ENCODE data around the gene IQSEC1.
"Not testable (repeated sequence)": the region's sequence is repeated elsewhere in the genome, so short reads cannot be mapped to it uniquely, and the experiment has no call there.

Gene IQSEC1

DNA sequence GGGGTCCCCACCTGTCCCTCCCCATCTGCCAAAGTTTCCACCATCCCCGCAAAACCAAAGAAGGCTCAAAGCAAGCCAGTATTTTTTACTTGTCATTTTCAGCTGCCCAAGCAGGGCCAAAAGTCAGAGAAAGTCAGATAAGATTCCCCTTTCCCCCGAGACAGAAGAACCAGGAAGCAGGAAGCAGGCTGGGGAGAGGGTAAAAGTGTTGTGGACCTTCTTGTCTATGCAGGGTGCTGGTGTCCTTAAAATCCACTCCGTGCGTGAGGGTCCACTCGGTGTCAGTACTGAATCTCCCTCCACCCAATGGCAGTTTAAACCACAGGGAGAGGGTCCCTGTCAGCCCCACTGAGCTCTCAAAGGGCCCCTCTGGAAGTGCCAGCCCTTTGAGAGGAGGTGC is 211.6 kb downstream of the IQSEC1 start:
- DNase-seq: no peak

DNA sequence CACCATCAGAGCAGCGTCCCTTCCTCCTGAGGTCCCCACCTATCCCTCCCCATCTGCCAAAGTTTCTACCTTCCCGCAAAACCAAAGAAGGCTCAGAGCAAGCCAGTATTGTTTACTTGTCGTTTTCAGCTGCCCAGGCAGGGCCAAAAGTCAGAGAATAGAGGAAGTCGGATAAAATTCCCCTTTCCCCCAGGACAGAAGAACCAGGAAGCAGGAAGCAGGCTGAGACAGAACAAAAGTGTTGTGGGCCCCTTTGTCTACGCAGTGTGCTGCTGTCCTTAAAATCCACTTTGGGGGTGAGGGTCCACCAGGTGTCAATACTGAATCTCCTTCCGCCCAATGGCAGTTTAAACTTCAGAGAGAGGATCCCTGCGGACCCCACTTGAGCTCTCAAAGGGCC is 213.4 kb downstream of the IQSEC1 start:
- DNase-seq: no peak

DNA sequence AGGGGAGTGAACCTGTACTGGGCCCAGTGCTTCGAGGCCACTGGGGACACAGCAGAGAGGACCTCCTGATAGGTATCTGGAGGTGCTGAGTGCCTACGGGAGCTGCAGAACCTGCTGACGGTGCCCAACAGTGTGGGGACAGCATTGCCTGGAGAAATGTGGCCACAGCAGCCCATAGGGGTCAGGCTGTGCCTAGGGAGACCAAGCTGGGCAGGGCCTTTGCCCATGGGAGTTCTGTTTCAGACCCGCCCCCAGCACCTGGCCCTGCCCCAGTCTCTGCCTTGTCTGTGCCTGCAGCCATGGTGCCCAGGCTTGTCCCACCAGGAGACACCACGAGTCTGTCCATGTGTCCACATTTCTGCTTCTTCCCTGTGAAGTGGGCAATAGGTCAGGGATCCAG is 216.6 kb downstream of the IQSEC1 start:
- no peak for DNase-seq

DNA sequence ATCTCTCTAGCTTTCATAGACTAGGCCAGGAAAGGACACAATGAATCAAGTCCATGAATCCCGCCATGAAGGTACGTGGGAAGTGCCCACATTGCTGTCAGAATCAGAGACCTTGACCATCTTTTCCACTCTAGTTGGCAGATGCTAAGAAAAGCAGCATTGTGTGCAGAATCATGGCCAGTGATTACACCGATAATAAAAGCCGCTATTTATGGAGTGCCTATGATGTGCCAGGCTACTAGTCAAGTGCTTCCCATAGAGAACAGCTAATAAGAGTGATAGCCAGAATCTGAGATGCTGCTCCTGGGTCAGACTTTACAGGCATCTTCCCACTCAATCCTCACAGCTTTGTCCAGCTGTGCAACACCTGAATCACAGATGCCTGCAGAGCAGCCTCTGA is 218.7 kb downstream of the IQSEC1 start:
- DNase-seq: no peak

DNA sequence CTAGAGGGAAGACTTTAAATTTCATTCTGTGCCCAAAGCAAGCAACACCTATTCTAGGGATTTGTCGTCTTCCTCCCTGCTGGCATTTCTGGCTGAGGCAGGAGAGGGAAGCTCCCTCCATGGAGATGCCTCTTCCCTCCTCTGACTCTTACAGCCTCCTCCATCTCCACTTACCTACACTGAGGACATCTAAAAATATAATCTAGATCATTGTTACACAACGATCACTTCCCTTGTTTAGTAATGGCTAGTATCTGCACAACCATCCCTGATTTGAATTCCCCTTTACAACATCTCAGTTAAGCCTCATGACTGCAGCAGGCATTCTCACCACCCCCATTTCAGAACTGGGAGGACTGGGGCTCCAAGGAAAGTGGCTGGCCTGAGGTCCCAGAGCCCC is 219.4 kb downstream of the IQSEC1 start:
- DNase-seq: not testable (repeated sequence)

DNA sequence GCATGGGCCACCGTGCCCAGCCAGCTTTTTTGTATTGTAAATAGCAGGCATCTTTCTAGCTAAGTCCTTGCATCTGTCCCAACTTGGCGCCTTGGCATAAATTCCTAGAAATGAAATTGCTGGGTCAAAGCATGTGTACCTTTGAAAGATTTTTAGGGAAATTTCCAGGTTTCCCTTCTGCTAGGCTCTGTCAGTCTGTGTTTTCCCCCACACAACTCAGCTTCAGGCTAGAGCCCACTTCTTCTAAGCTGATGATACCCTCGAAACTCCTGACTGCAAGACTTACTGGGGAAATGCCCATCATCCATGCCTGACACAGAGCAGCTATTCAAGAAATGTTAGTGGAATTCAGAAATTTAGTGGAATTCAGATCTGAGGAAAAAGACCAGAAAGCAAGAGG is 221.0 kb downstream of the IQSEC1 start:
- no peak for DNase-seq
